H1 (cell line): ENCODE data around the gene MGST2. TPM values are rescaled to one million over a fixed set of nuclear protein-coding genes. Genes with fewer than 3 reads are reported as not detected.

Experiments used
- CTCF ChIA-PET: fragments of 300-600 bp; sonication (Branson Sonifier 250); formaldehyde crosslinking; loops from one replicate; lab custom pipeline; 2021; ENCODE audit not compliant: partially characterized antibody; lab: Charles Lee
- POLR2A ChIA-PET: fragments of 300-600 bp; sonication (Branson Sonifier 250); formaldehyde crosslinking; loops from one replicate; lab custom pipeline; 2021; ENCODE audit warnings: inconsistent platforms; ENCODE audit not compliant: partially characterized antibody; lab: Charles Lee
- DNase-seq, 2 experiments: peaks; one replicate each; pipeline versions ENCODE4 v3.0.0 to v3.0.0-alpha.2; 2010 to 2022; ENCODE audit warnings: low spot score in 2 of 2, low read depth in 1 of 2, mixed read lengths in 1 of 2
- FAIRE-seq: peaks from 2 replicates; lab custom pipeline; 2011; peaks lifted over from hg19 to GRCh38; lab: Jason Lieb, UNC
- H2AFZ ChIP-seq: 2 replicates; pipeline ENCODE4 v1.8.1; 2012; ENCODE audit warnings: low read length, inconsistent platforms
- H2AK5ac ChIP-seq: 2 replicates; pipeline ENCODE4 v1.6.1; 2013; ENCODE audit warnings: low read depth, low read length
- H2BK120ac ChIP-seq: replicated peaks from 2 replicates; pipeline ENCODE3; 2013; ENCODE audit warnings: low read depth, low read length, inconsistent platforms
- H2BK12ac ChIP-seq: 2 replicates; pipeline ENCODE4 v1.6.1; 2013; ENCODE audit warnings: low read depth, low read length
- H2BK15ac ChIP-seq: 2 replicates; pipeline ENCODE4 v1.6.1; 2013; ENCODE audit warnings: low read length
- H2BK20ac ChIP-seq: 2 replicates; pipeline ENCODE4 v1.6.1; 2013; ENCODE audit warnings: low read length
- H2BK5ac ChIP-seq: 2 replicates; pipeline ENCODE4 v1.6.1; 2013; ENCODE audit warnings: low read depth, low read length
- H3K14ac ChIP-seq: 2 replicates; pipeline ENCODE4 v1.6.1; 2013; ENCODE audit warnings: inconsistent platforms; ENCODE audit not compliant: insufficient read length
- H3K18ac ChIP-seq: 2 replicates; pipeline ENCODE4 v1.6.1; 2013; ENCODE audit warnings: low read length; ENCODE audit errors: extremely low read depth
- H3K23ac ChIP-seq: 2 replicates; pipeline ENCODE4 v1.6.1; 2013; ENCODE audit warnings: inconsistent platforms; ENCODE audit not compliant: insufficient read length
- H3K23me2 ChIP-seq: 2 replicates; pipeline ENCODE4 v1.6.1; 2013; ENCODE audit warnings: low read depth, low read length
- H3K27ac ChIP-seq: 2 replicates; pipeline ENCODE4 v1.6.1; 2011; ENCODE audit warnings: low read depth, low read length, inconsistent platforms
- H3K27me3 ChIP-seq, 4 experiments: replicated peaks in 1 of 4; 1 replicate in 1 of 4; 2 replicates in 3 of 4; pipeline versions ENCODE4 v1.6.1 to v1.8.1; 2011 to 2013; ENCODE audit warnings: low read length in 3 of 4, mild to moderate bottlenecking in 3 of 4, inconsistent platforms in 2 of 4, mixed read lengths in 2 of 4, moderate library complexity in 1 of 4; ENCODE audit not compliant: control insufficient read depth in 3 of 4, insufficient read depth in 3 of 4; ENCODE audit errors: extremely low read depth in 1 of 4
- H3K36me3 ChIP-seq, 4 experiments: 2 replicates each; pipeline versions ENCODE4 v1.6.1 to v1.8.1; 2011 to 2013; ENCODE audit warnings: mild to moderate bottlenecking in 4 of 4, low read length in 3 of 4, moderate library complexity in 2 of 4, control low read depth in 1 of 4, inconsistent platforms in 1 of 4; ENCODE audit not compliant: insufficient read depth in 4 of 4, control insufficient read depth in 2 of 4
- H3K4ac ChIP-seq: replicated peaks from 2 replicates; pipeline ENCODE3; 2013; ENCODE audit warnings: low read length, low read depth, mixed read lengths, inconsistent platforms; ENCODE audit not compliant: insufficient read length
- H3K4me1 ChIP-seq, 4 experiments: replicated peaks in 1 of 4; 1 replicate in 1 of 4; 2 replicates in 3 of 4; pipeline versions ENCODE4 v1.6.1 to v1.8.1; 2011 to 2013; ENCODE audit warnings: low read length in 3 of 4, inconsistent platforms in 2 of 4, mixed read lengths in 1 of 4; ENCODE audit not compliant: insufficient read depth in 4 of 4, control insufficient read depth in 3 of 4
- H3K4me2 ChIP-seq, 2 experiments: 2 replicates each; pipeline versions ENCODE4 v1.6.1 to v1.8.1; 2011 to 2013; ENCODE audit warnings: low read depth in 2 of 2, low read length in 2 of 2, control low read depth in 1 of 2, inconsistent platforms in 1 of 2, mild to moderate bottlenecking in 1 of 2; ENCODE audit not compliant: insufficient read depth in 1 of 2
- H3K4me3 ChIP-seq, 4 experiments: fragments of 200-600, 300-600 bp in 1 of 4; sonication (generic), shearing (Covaris generic), sonication (Bioruptor Twin) in 1 of 4; 2 replicates each; pipeline versions ENCODE4 v1.5.1 to v1.8.1; 2011 to 2016; ENCODE audit warnings: low read length in 4 of 4, low read depth in 3 of 4, control low read depth in 2 of 4, inconsistent platforms in 2 of 4, mild to moderate bottlenecking in 2 of 4, mixed read lengths in 1 of 4, moderate library complexity in 1 of 4; ENCODE audit not compliant: insufficient read depth in 2 of 4; ENCODE audit errors: extremely low read depth in 1 of 4
- H3K56ac ChIP-seq: replicated peaks from 2 replicates; pipeline ENCODE3; 2013; ENCODE audit warnings: low read depth, mild to moderate bottlenecking, mixed read lengths, low read length, inconsistent platforms; ENCODE audit not compliant: insufficient read length
- H3K79me1 ChIP-seq: 2 replicates; pipeline ENCODE4 v1.6.1; 2013; ENCODE audit warnings: low read depth, low read length, control low read depth
- H3K79me2 ChIP-seq, 2 experiments: 2 replicates each; pipeline versions ENCODE4 v1.6.1 to v1.8.1; 2012 to 2013; ENCODE audit warnings: low read length in 2 of 2, mild to moderate bottlenecking in 2 of 2, inconsistent platforms in 1 of 2; ENCODE audit not compliant: insufficient read depth in 2 of 2, control insufficient read depth in 1 of 2
- H3K9ac ChIP-seq, 4 experiments: replicated peaks in 1 of 4; 1 replicate in 1 of 4; 2 replicates in 3 of 4; pipeline versions ENCODE4 v1.6.1 to v1.8.1; 2011 to 2013; ENCODE audit warnings: low read depth in 3 of 4, low read length in 3 of 4, control low read depth in 2 of 4, mild to moderate bottlenecking in 2 of 4, moderate library complexity in 2 of 4, inconsistent platforms in 1 of 4; ENCODE audit errors: extremely low read depth in 1 of 4
- H3K9me3 ChIP-seq, 2 experiments: 2 replicates each; pipeline versions ENCODE4 v1.6.1 to v1.8.1; 2012 to 2013; ENCODE audit warnings: mild to moderate bottlenecking in 2 of 2, moderate library complexity in 2 of 2, control low read depth in 1 of 2, inconsistent platforms in 1 of 2, low read depth in 1 of 2, low read length in 1 of 2, mixed read lengths in 1 of 2; ENCODE audit not compliant: insufficient read depth in 2 of 2
- H4K20me1 ChIP-seq, 2 experiments: replicated peaks in 1 of 2; 2 replicates each; pipeline versions ENCODE3 to v1.8.1; 2011 to 2013; ENCODE audit warnings: inconsistent platforms in 2 of 2, low read length in 2 of 2, mild to moderate bottlenecking in 1 of 2; ENCODE audit not compliant: insufficient read depth in 2 of 2, control insufficient read depth in 1 of 2
- H4K5ac ChIP-seq: 2 replicates; pipeline ENCODE4 v1.6.1; 2013; ENCODE audit warnings: low read length, low read depth, mixed read lengths, inconsistent platforms; ENCODE audit not compliant: insufficient read length
- H4K8ac ChIP-seq: 2 replicates; pipeline ENCODE4 v1.8.0; 2013; ENCODE audit warnings: mild to moderate bottlenecking, moderate library complexity, low read length, inconsistent platforms; ENCODE audit not compliant: insufficient read depth; ENCODE audit errors: extremely low read depth
- H4K91ac ChIP-seq: replicated peaks from 2 replicates; pipeline ENCODE3; 2013; ENCODE audit warnings: low read length, mixed read lengths, inconsistent platforms; ENCODE audit not compliant: insufficient read length
- BCL11A ChIP-seq, 2 experiments: IDR thresholded peaks; one replicate each; pipeline ENCODE4 v1.6.1; 2011; ENCODE audit warnings: low read depth in 2 of 2, low read length in 2 of 2, mild to moderate bottlenecking in 2 of 2
- CBX8 ChIP-seq: fragments of 300-800, 300-1000 bp; sonication (generic); IDR thresholded peaks from 2 replicates; pipeline ENCODE4 v1.7.1; 2016; ENCODE audit warnings: low read depth, low read length, borderline replicate concordance
- EZH2 ChIP-seq: fragments of 200-600 bp; sonication (generic); IDR thresholded peaks from 2 replicates; pipeline ENCODE4 v1.7.1; 2012; ENCODE audit warnings: low read depth, mild to moderate bottlenecking, moderate library complexity, low read length, inconsistent platforms; ENCODE audit not compliant: severe bottlenecking
- JUND ChIP-seq: IDR thresholded peaks from 2 replicates; pipeline ENCODE4 v1.6.1; 2011; ENCODE audit warnings: mild to moderate bottlenecking, improper control_type of control experiment, low read length
- RBBP5 ChIP-seq: IDR thresholded peaks from 2 replicates; pipeline ENCODE4 v1.7.1; 2012; ENCODE audit warnings: low read depth, mild to moderate bottlenecking, inconsistent platforms, low read length, moderate library complexity, borderline replicate concordance
- SIX5 ChIP-seq: IDR thresholded peaks from 2 replicates; pipeline ENCODE4 v1.6.1; 2011; ENCODE audit warnings: mild to moderate bottlenecking, low read depth, low read length
- SP2 ChIP-seq: IDR thresholded peaks from 2 replicates; pipeline ENCODE4 v1.6.1; 2012; ENCODE audit warnings: mild to moderate bottlenecking, low read length, inconsistent platforms
- SRF ChIP-seq: IDR thresholded peaks from 2 replicates; pipeline ENCODE4 v1.6.1; 2011; ENCODE audit warnings: mild to moderate bottlenecking, low read depth, low read length, moderate library complexity
- SUZ12 ChIP-seq: fragments of 200-600 bp; sonication (generic); IDR thresholded peaks from 2 replicates; pipeline ENCODE4 v1.6.1; 2012; ENCODE audit warnings: mild to moderate bottlenecking, inconsistent platforms, low read length, moderate library complexity, mixed read lengths
- TAF7 ChIP-seq: optimal IDR thresholded peaks from 2 replicates; pipeline ENCODE3; 2011; ENCODE audit warnings: low read depth, mild to moderate bottlenecking, inconsistent platforms, low read length, moderate library complexity, borderline replicate concordance
- WGBS, 2 experiments: shearing (Covaris generic) in 1 of 2; methylation state at CpG; one replicate each; pipeline versions ENCODE4 v1.1.6 to v1.1.7; 2013 to 2015; ENCODE audit warnings: low lambda C conversion rate in 2 of 2, mixed read lengths in 2 of 2, inconsistent platforms in 1 of 2, low coverage in 1 of 2, missing lambda C conversion rate in 1 of 2; ENCODE audit not compliant: insufficient replicate concordance in 2 of 2, insufficient coverage in 1 of 2, insufficient read length in 1 of 2; ENCODE audit errors: extremely low coverage in 1 of 2, missing lambda C conversion rate in 1 of 2; 5-methylcytosine and 5-hydroxymethylcytosine counted together
- polyA plus RNA-seq, 7 experiments: library from polyadenylated mRNA; depleted of rRNA in 3 of 7; stranded (reverse) in 5 of 7; unstranded in 2 of 7; fragments of >200 nt in 5 of 7; fragments of 200-250 nt in 2 of 7; gene quantifications; 1 replicate in 5 of 7; 2 replicates in 1 of 7; 4 replicates in 1 of 7; pipeline versions ENCODE4 v1.2.1 to v1.2.3, GENCODE V29; 2011 to 2013; ENCODE audit warnings: missing spikeins in 2 of 7, mixed read lengths in 2 of 7
- total RNA-seq: library from RNA; stranded (reverse); fragmentation: NEBNext Ultra II Directional; extraction: Animal tissue kit (Norgen Biotek cat#: 25700); gene quantifications from 2 replicates; pipeline ENCODE4 v1.2.1, GENCODE V29; 2021
- TF ChIP-seq, protein P1 (sequence below): IDR thresholded peaks from 2 replicates; pipeline ENCODE4 v1.6.1; 2012; ENCODE audit warnings: inconsistent platforms
- TF ChIP-seq, protein P2 (sequence below): IDR thresholded peaks from 2 replicates; pipeline ENCODE4 v1.6.1; 2011; ENCODE audit warnings: low read length, improper control_type of control experiment

MGST2 gene
- total and polyA plus RNA-seq, 2 of the 8 experiments (the other 6 are each of a cell fraction or from before 2014, with no cell fraction given), result 8.0 to 13.6 TPM

DNA sequence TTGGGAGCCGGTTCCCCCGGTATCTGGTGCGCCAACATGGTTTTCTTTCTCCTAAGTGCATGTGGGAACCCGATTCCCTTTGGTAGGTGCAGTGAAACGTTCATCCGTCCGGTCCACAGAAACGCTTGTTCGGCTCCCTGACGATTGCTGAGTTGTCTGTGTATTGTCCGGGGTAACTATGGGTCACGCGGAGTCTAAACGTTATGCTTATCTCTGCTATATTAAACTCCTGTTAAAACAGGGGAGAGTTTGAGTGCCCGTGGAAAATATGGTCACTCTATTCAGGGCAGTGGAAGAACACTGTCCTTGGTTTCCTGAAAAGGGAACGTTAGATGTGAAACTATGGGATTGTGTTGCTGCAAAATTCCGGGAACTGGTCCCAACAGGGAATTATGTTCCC, 32.4 kb upstream of the MGST2 start:
- Histone ChIP-seq H2BK12ac (no peak overlapping the region), H3K36me3 (no peaks in the 10 kb centered on the region), H4K5ac (no peak overlapping the region), H2BK15ac (no peak overlapping the region), H3K23me2 (no peaks in the 10 kb centered on the region), H3K9me3 (no peaks in the 10 kb centered on the region), H3K79me1 (no peaks in the 10 kb centered on the region), H4K91ac (no peak overlapping the region), H3K79me2 (no peaks in the 10 kb centered on the region), H2AFZ (no peak overlapping the region), H2AK5ac (no peak overlapping the region; the same call in 1 of the 2 replicates), H4K8ac (no peak overlapping the region), H3K18ac (no peak overlapping the region), H3K9ac (no peak overlapping the region), H4K20me1 (no peaks in the 10 kb centered on the region), H2BK20ac (no peak overlapping the region), H3K23ac (no peak overlapping the region), H2BK5ac (no peak overlapping the region), H3K27me3 (peaks cover 4 to 32% (median 19%) of the 10 kb centered on the region in 4 experiments), H3K56ac (no peak overlapping the region), H3K27ac (no peak overlapping the region), H3K4me1 (peaks cover 0 to 8% (median 1%) of the 10 kb centered on the region in 4 experiments; a peak in 4 of 7 replicates), H3K4me3 (peak overlapping the region in 1 of 4 experiments; percentile 45; a peak in 1 of 8 replicates), H3K4me2 (peak overlapping the region; percentile 49 to 67; a peak in 3 of 4 replicates), H3K14ac (no peak overlapping the region), H3K4ac (no peak overlapping the region), H2BK120ac (no peak overlapping the region)
- FAIRE-seq (no peak), DNase-seq (no peak)
- POLR2A ChIA-PET, result interaction anchor here (0.7 to 1.2 kb wide), 4 partner anchors 13 to 650 kb away, joined by 3 to 5 read pairs (median 4); no protein-coding TSS in a partner anchor
- CTCF ChIA-PET, result interaction anchor here (0.9 to 5.1 kb wide), 15 partner anchors 8 to 139 kb away, joined by 3 to 61 read pairs (median 8); no protein-coding TSS in a partner anchor
- whole genome bisulfite sequencing, 2 experiments, result 80% methylated on average over 17 of the region's 17 CpGs; no CpG with 5 or more reads in 1 of the 2 experiments
- TF ChIP-seq SRF, result no peak
- no peak for TF ChIP-seq RBBP5
- TF ChIP-seq EZH2, result no peak
- no peak for TF ChIP-seq SUZ12
- TF ChIP-seq, protein P1, sequence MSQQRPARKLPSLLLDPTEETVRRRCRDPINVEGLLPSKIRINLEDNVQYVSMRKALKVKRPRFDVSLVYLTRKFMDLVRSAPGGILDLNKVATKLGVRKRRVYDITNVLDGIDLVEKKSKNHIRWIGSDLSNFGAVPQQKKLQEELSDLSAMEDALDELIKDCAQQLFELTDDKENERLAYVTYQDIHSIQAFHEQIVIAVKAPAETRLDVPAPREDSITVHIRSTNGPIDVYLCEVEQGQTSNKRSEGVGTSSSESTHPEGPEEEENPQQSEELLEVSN, result no peak
- no peak for TF ChIP-seq SP2
- no peak for TF ChIP-seq CBX8
- no peak for TF ChIP-seq SIX5
- TF ChIP-seq, protein P2, sequence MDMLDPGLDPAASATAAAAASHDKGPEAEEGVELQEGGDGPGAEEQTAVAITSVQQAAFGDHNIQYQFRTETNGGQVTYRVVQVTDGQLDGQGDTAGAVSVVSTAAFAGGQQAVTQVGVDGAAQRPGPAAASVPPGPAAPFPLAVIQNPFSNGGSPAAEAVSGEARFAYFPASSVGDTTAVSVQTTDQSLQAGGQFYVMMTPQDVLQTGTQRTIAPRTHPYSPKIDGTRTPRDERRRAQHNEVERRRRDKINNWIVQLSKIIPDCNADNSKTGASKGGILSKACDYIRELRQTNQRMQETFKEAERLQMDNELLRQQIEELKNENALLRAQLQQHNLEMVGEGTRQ, result no peak
- TF ChIP-seq BCL11A (IDR thresholded peaks at IDR 0.05; ENCODE audit: low read depth in 2 of 2, low read length in 2 of 2), result no peak
- no peak for TF ChIP-seq TAF7
- no peak for TF ChIP-seq JUND
